ENCODE results near the gene RPS17.

DNA sequence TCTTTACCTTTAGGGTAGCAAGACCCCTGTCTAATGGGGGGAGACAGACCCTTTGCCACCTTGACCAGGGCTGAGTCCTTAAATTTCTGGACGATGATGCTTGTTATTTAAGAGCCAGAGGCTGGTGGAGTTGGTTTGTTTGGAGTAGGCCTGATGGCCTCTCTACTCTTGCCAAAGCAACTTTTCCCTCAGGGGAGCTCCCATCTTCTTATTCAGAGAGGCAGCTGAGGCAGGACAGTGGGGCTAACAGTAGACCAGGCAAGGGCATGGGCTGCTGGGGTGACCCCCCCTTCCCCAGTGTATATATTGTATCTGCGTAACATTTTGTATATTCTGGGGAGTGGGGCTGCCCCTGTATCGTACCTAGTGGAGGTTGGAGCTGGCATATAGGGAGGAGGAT lies 10.3 kb downstream of the RPS17 start:
- TF ChIP-seq, protein P1, sequence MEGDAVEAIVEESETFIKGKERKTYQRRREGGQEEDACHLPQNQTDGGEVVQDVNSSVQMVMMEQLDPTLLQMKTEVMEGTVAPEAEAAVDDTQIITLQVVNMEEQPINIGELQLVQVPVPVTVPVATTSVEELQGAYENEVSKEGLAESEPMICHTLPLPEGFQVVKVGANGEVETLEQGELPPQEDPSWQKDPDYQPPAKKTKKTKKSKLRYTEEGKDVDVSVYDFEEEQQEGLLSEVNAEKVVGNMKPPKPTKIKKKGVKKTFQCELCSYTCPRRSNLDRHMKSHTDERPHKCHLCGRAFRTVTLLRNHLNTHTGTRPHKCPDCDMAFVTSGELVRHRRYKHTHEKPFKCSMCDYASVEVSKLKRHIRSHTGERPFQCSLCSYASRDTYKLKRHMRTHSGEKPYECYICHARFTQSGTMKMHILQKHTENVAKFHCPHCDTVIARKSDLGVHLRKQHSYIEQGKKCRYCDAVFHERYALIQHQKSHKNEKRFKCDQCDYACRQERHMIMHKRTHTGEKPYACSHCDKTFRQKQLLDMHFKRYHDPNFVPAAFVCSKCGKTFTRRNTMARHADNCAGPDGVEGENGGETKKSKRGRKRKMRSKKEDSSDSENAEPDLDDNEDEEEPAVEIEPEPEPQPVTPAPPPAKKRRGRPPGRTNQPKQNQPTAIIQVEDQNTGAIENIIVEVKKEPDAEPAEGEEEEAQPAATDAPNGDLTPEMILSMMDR (conservative IDR thresholded peaks at IDR 0.05; ENCODE audit: low read length): no peak
- no peak for TF ChIP-seq EZH2phosphoT487 (IDR thresholded peaks at IDR 0.05; ENCODE audit: borderline replicate concordance)

Measured in Loucy (cell line).